Endometrial microvascular endothelial cells (primary cell): ENCODE results near the gene INS. TPM values are rescaled to one million over a fixed set of nuclear protein-coding genes. Genes with fewer than 3 reads are reported as not detected.

Experiments used
- in situ Hi-C: cut with HindIII; loops from 2 replicates; pipeline ENCODE4 v1.10.0; 2017; ENCODE audit warnings: low sequenced_read_pairs, low pct_unique_long_range_greater_than_20kb; ENCODE audit errors: inconsistent ontology term
- total RNA-seq: library from RNA; depleted of rRNA; stranded (reverse); fragments of >200 nt; gene quantifications from one replicate; pipeline ENCODE4 v1.2.3, GENCODE V29; 2015; ENCODE audit errors: inconsistent ontology term

The INS gene
- not detected for total RNA-seq

DNA sequence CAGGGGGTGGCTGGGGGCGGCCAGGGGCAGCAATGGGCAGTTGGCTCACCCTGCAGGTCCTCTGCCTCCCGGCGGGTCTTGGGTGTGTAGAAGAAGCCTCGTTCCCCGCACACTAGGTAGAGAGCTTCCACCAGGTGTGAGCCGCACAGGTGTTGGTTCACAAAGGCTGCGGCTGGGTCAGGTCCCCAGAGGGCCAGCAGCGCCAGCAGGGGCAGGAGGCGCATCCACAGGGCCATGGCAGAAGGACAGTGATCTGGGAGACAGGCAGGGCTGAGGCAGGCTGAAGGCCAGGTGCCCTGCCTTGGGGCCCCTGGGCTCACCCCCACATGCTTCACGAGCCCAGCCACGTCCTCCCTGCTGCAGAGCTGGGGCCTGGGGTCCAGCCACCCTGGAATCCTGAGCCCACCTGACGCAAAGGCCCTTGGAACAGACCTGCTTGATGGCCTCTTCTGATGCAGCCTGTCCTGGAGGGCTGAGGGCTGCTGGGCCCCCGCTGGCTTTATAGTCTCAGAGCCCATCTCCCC lies at the start of gene INS:
TSS of gene INS (minus strand) at position 474 of the 524 bp plus-strand sequence. CDS start at position 236, 238 bp downstream.
- in situ Hi-C loops, result no loop called here

DNA sequence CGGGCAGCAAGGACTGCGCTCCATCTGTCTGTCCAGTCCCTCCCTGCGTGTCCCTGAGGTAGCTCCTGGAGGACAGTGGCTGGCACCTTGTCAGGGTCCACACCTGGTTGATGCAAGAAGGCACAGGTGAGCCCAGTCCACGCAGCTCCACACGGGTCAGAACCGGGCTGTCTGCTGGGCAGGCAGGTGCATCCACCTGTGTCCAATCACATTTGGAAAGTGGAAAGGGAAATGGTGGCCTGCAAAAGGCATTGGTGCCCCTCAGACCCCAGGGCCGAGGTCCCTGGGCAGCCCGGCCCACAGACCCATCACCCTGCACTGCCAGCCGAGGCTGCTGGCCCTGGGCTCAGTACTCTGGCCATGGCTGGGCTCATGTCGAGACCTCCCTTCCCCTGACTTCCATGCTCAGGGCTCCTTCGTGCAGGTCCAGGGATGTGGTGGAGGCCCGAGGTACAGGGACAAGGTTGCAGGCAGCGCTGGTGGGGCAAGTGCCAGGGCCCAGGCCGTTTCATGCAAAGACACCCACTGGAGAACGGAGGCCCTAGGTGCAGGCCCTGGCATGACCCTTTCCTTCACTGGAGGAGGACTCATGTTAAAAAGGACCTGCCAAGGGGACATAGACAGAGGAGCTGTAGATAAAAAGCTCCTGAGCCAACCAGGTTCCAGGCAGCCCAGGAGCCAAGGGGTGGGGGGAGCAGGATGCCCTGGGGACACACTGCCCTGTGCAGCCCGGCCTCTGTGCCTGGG lies 49.5 kb upstream of the INS start:
- in situ Hi-C loops, result no loop called here

DNA sequence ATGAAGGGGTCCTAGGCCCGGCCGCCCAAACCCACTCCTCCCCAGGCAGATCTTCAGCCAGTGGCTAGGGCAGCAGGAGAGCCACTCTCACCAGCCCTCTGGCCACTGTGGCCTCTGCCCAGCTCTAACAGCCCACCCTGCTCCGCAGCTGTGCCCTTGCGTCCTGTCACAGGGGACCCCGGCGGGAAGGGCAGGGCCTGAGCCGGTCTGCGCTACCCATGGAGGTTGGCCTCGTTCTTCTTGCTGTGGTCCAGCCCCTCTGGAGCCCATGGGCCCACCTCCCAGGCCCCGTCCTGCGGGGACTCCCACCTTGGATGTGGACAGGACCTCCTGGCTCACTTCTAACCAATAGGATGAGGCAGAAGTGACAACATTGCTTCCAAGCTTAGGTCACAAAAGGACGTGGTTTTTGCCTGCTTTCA lies 48.9 kb upstream of the INS start:
- in situ Hi-C loops, result no loop called here

DNA sequence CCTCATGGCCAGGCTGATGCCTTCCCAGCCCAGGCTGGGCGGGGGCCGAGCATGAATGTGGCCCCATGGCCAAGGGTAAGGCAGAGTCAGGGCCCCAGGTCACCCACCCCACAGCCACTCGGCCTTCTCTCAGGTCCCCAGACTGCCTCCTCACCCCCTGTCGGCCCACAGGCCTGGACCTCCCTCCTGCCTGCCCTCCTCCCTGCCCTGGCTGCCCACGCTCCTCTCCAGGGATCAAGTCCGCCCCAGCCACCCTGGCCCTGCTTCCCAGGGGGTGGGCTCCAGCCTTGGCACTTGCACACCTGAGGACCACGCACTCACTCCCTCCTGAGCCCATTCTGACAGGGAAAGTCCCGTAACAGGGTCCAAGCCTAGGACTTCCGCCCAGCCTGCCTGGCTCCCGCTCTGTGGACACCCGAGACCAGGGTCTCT lies 48.4 kb upstream of the INS start:
- in situ Hi-C loops, result no loop called here

DNA sequence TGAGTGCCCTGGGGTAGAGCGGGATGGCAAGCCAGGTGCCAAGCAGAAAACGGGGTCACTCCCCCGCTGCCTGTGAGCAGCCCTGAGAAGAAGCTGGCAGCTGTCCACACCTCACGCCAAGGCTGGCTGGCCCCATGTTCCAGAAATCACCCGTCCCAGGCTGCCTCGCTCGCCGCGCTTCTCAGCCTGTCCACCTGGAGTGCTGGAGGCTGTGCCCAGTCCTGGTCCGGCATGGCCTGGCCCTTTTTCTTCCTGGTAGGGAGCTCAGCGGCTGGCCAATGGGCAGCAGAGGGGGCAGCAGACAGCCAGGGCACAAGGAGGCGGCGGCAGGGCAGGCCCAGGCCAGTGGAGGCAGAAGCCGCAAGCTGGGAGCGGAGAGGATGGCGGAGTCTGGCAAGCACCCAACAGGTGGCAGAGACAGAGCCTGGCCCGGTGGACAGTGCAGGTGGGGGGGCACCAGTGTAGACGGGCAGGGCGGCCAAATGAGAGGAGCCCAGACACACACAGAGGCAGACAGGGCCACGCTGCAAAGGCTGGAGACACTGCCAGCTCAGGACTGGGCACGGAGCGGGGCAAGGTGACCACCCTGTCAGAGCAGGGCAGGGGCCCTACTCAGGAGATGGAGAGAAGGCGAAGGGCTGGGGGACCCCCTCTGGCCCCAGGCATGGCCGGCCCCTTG lies 47.8 kb upstream of the INS start:
- in situ Hi-C loops, result no loop called here

DNA sequence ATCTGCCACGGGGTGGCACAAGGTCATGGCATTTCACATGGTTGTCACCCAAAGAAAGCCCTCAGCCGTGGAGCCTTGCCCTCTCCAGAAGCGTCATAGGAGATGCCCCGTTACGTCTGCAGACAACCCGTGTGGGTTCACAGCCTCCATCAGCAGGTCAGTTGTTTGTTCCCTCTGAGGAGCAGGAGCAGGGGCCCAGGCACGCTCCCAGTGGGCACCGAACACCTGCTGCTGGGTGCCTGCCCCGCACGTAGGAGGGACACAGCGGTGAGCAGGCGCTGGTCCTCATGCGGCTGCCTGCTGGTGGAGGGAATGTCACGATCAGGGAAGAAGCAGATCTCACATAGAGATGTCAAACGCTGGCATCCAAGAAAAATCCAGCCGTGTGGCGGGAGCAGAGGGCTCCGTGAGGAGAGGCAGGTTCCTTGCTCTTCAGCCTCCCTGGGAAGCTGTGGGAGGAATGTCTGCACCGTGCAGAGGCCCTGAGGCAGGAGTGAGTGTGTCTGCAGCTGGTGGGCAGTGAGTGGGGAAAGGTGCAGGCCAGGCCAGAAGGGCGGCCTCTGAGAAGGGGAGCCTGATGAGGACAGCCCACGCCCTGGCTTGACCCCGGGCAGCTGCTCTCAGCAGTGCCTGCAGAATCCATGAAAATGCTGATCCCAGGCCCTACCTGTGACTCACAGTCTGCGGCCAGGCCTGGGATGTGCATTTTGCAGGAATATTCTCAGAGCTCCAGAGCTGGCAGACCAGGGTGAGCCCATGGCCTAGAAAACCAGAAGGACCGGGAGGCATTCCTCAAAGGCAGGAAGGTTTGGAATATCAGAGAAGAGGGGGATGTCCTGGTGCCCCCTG lies 47.0 kb upstream of the INS start:
- in situ Hi-C loops, result no loop called here

DNA sequence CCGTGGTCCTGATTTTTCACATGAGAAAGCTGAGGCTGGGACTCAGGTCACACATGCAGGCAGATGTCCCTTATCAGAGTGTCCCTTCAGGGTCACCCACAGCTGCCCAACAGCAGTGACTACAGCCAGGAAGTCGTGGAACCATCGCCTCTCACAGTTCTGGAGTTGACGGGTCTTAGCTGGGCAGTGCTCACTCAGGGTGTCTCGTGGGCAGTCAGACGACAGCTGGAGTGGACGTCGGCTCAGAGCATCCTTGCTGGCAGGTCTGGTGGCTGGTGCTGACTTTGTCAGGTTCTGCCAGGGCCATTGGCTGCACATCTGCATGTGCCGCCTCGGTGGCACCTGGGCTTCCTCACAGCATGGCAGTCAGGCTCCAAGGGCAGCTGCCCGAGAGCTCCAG lies 46.2 kb upstream of the INS start:
- in situ Hi-C loops, result no loop called here

DNA sequence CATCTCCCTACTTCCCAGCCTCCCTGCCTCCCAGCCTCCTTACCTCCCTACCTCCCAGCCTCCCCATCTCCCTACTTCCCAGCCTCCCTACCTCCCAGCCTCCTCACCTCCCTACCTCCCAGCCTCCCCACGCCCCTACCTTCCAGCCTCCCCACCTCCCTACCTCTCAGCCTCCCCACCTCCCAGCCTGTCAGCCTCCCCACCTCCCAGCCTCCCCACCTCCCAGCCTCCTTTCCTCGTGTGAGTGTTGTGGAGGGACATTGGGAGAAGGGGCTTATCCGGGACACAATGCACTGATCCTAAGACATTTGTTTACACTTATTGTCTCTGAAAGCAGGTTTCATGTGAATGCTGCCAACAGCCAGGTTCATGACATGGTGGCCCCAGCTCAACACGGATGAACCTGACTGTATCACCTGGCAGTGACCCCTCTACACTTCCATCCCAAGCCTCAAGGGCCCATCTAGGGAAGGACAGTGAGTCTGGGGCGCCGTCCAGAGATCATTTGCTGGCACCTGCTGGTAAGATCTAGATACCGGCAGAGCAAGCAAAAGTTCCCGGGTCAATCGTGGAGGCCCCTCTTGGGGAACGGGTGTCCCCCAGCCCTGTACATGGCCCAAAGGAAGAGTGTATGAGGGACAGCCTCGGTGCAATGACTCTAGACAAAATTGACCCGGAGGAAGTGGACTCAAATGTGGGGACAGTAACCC lies 45.1 kb upstream of the INS start:
- in situ Hi-C loops, result no loop called here

DNA sequence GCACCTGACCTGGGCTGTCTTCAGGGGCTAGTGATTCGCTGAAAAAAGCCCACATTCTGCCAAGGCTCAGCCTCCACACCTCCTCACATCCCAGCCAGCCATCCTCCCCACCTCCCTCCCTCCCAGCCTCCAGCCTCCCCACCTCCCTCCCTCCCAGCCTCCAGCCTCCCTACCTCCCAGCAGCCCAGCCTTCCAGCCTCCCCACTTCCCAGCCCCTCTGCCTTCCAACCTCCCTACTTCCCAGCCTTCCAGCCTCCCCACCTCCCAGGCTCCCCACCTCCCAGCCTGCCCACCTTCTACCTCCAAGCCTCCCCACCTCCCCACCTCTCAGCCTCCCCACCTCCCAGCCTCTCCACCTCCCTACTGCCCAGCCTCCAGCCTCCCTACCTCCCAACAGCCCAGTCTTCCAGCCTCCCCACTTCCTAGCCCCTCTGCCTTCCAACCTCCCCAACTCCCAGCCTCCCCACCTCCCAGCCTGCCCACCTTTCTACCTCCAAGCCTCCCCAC lies 44.3 kb upstream of the INS start:
- in situ Hi-C loops, result no loop called here

DNA sequence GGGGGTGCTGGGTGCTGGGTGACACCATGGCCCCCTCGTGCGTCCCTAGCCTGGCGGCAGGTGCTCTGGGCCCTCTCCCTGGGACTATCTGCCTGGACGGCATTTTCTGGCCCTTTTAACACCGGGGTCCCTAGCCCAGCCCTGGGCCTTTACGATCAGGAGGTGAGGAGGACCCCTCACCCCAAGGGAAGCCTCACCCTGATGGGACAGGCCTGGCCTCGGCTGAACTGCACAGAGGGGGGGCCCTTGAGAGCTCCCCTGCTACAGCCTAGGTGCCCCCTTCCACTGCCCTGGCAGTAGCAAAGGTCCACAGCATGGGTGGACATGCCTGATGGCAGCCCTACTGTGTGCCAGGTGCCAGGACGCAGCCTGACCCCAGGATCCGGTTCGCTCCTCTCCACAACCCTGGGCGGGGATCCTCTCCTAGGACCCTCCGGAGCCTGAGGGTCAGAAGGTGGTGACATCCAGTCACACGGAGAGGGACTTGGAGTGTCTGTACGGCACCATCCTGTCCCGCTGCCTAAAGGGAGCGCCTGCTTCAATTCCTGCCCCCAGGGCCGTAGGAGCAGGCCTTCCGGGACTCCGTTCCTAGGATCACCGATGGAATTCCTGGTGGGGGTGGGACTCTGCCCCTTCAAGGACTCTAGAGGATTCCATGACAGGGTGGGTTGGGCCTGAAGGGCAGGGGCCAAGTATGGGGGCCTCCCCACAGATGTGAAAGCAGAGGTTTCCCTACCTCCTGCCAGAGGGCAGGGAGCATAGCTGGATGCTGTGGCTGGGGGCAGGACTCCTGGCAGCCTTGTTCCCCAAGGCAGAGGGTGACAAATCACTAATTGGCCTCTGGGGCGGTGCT lies 43.6 kb upstream of the INS start:
- in situ Hi-C loops, result no loop called here

DNA sequence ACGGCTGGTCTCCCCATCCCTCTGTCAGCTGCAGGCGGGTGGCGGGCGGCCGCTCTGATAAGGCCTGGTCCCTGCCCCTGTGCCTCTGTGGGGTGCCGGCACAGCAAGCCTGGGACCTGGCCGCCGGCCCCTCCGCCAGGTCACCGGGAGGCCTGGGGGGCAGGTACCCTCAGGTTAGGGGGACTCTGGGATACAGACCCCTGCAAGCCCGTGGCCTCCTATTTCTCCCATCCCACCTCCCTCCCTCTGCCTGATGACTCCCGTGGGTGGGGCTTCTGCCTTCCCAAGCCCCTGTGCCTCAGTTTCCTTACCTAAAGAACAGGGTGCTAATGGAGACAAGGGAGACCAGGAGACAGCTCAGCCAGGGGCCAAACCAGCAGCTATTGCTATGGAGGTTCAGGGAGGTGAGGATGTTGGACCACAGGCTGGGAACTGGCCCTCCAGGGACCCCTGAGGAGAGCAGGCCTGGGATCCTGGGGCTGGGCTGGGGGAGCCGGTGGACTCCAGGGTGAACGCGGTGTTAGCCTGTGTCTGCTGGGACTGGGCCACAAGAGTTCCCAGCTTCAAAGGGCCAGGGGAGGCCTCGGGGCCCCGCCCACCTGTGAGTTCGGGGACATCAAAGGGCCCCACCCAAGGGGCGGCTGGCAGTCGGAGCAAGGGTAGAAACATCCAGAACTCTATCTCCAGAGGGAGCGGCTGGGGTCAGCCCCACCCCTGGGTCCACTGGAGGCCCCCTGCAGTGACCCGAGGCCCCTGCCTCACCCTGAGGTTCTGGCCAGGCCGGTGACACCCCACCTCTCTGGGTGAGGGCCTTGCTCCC lies 42.6 kb upstream of the INS start:
- in situ Hi-C loops, result no loop called here

DNA sequence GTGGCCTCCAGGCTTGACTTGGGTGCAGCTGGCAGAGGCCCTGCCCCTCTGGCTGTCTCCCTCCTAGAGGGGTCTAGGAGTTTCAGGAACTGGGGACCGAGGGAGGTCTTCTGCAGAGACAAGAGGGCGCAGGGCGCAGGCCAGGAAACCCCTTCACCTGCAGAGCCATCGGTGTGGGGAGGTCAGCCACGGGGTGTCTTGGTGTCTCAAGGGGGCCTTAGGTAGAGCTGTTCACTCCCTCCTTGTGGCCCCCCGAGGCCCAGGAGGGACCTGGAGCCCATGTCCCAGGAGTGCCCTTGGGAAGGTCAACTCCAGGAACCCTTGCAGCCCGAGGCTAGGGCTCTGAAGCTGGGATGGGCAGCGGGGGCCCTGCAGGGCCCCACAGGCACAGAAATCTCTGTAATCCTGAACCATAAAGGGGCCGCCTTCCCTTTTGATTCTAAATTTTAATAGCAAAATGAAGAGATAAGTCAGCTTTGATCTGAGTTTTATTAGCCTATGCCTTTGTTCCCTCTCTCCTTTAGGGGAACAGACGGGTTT lies 42.0 kb upstream of the INS start:
- in situ Hi-C loops, result no loop called here

DNA sequence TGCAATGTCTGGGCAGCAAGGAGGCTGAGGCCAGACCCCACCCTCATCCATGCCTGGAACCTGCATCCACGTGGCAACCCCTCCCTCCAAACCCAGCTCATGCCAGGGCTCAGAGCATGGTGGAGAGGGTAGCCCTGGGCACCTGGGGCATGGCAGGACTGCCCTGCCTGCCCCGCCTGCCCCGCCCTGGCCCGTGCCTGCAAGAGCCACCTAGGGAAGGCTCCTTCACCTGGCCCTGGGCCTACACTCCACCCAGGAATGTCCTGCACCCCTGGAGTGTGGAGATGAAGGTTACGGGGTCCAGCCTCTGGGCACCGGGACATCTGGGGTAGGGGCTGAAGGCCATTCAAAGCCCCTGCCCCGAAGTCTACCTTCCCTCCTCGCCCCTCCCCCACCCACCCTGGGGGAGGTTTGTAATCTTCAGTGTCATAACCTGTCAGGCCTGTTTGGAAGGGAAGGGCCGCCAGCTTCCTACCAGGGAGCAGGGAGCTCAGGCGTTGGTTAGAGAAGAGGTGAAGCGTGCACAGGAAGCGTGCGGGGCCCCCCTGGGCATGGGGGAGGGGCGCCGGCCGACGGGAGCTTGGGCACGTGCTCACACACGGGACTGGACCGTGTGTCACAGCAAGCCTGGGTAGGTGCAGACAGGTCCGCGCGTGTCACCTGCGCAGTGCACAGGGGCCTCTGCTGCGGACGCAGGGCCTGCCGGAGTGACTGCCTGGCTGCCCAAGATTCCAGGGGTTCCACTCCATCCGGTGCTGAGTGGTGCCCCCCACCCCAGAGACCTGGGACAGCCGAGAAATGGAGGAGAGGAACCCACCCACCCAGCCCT lies 41.3 kb upstream of the INS start:
- in situ Hi-C loops, result no loop called here

DNA sequence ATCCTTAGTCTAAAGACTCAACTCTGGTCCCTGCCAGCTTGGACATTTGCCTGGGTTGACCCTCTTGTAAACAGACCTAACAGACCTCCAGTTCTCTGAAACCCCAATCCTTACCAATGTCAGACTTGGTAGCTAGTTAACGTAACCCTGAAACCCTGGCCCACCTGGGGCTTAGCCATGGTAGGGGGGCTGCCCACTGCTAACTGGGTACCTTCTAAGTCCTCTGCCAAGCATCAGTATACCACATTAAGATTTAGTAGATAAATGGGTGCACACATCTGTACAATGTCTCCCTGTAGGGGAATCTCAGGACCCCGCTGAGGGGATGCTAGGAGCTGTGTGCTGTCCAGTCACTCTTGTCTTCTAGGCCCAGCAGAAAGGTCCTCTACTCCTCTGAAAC lies 40.5 kb upstream of the INS start:
- in situ Hi-C loops, result no loop called here

DNA sequence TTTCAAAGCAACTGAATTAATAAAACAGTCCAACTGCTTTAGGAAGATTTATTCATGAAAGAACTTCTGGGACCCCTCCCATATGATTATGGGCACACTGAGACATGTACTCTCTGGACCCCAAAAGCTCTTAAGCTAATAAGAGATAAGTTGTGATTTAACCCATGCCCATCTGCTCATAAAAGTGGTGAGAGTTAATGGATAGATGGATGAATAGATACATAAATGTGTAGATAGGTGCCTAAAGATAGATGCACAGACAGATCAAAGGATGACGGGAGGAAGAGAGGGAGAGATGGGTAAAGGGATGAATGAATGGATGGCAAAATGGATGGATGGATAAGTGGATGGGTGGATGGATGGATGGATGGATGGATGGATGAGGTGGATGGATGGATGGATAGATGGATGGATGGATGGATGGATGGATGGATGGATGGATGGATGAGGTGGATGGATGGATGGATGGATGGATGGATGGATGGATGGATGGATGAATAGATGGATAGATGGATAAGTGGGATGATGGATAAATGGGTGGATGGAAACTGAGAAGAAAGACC lies 40.0 kb upstream of the INS start:
- in situ Hi-C loops, result no loop called here

DNA sequence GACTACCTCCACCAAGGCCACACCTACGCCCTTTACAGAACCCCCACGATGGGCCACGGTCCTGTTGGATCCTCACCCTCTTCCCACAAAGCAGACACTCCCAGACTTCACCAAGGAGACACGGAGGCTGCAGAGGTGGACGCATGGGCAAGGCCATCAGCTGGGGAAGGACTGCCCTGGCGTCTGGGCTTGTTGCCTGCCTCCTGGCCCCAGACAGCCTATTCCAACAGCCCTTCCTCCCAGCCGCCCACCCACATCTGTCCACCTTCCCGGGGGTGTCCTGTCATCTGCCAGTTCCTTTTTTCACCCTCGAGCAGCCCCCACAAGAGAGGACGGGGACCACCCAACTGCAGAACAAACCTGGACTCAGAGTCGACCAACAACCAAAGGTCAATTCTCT lies 39.5 kb upstream of the INS start:
- in situ Hi-C loops, result no loop called here
